OCI-LY1 (cell line): ENCODE data around the gene STRBP.

Experiments
- H2AFZ ChIP-seq: fragments of 200-600 bp; sonication (generic), shearing (Covaris generic); 2 replicates; pipeline ENCODE4 v1.6.0; 2014; ENCODE audit warnings: antibody characterized with exemption, mild to moderate bottlenecking, low read length
- H3F3A ChIP-seq: fragments of 200-600 bp; sonication (generic), shearing (Covaris generic); 2 replicates; pipeline ENCODE4 v1.6.0; 2014; ENCODE audit warnings: mild to moderate bottlenecking, antibody characterized with exemption, low read length, moderate library complexity; ENCODE audit not compliant: insufficient read depth
- H3K27ac ChIP-seq: fragments of 200-600 bp; sonication (generic); 2 replicates; pipeline ENCODE4 v1.5.1; 2014; ENCODE audit warnings: low read length, mixed run types, mild to moderate bottlenecking, low read depth; ENCODE audit not compliant: poor library complexity, severe bottlenecking
- H3K27me3 ChIP-seq: fragments of 200-600 bp; sonication (generic); 2 replicates; pipeline ENCODE4 v1.6.0; 2014; ENCODE audit warnings: antibody characterized with exemption, mild to moderate bottlenecking, low read length, moderate library complexity; ENCODE audit not compliant: insufficient read depth
- H3K36me3 ChIP-seq: fragments of 200-600 bp; sonication (generic); 2 replicates; pipeline ENCODE4 v1.6.1; 2014; ENCODE audit warnings: mild to moderate bottlenecking, antibody characterized with exemption, low read length, moderate library complexity, mixed read lengths; ENCODE audit not compliant: insufficient read depth
- H3K4me1 ChIP-seq: fragments of 200-600 bp; sonication (generic); 2 replicates; pipeline ENCODE4 v1.5.1; 2014; ENCODE audit warnings: mild to moderate bottlenecking, low read length, moderate library complexity; ENCODE audit not compliant: insufficient read depth, severe bottlenecking
- H3K4me2 ChIP-seq: fragments of 200-600 bp; sonication (generic), shearing (Covaris generic); 2 replicates; pipeline ENCODE4 v1.6.1; 2014; ENCODE audit warnings: low read length
- H3K4me3 ChIP-seq: fragments of 200-600 bp; sonication (generic); 2 replicates; pipeline ENCODE4 v1.5.1; 2014; ENCODE audit warnings: low read length, low read depth, mild to moderate bottlenecking, mixed read lengths; ENCODE audit not compliant: poor library complexity, severe bottlenecking
- H3K79me2 ChIP-seq: fragments of 200-600 bp; shearing (Covaris generic); 2 replicates; pipeline ENCODE4 v1.6.1; 2016; ENCODE audit warnings: mixed run types, low read length, mixed read lengths; ENCODE audit not compliant: insufficient read depth
- H3K9ac ChIP-seq: fragments of 200-600 bp; sonication (generic), shearing (Covaris generic); 2 replicates; pipeline ENCODE4 v1.6.1; 2014; ENCODE audit warnings: mild to moderate bottlenecking, low read length, mixed read lengths
- H3K9me2 ChIP-seq: fragments of 200-600 bp; sonication (generic), shearing (Covaris generic); 2 replicates; pipeline ENCODE4 v1.6.1; 2014; ENCODE audit warnings: low read depth, mild to moderate bottlenecking, low read length, mixed read lengths
- H3K9me3 ChIP-seq: fragments of 200-600 bp; shearing (Covaris generic); 2 replicates; pipeline ENCODE4 v1.6.1; 2014; ENCODE audit warnings: low read length, mixed read lengths
- H4K20me1 ChIP-seq: fragments of 200-600 bp; sonication (generic), shearing (Covaris generic); 2 replicates; pipeline ENCODE4 v1.6.0; 2016; ENCODE audit warnings: mild to moderate bottlenecking, low read length; ENCODE audit not compliant: insufficient read depth
- CTCF ChIP-seq: fragments of 200-600 bp; sonication (generic), shearing (Covaris generic); IDR thresholded peaks from 2 replicates; pipeline ENCODE4 v1.5.1; 2017; ENCODE audit warnings: mild to moderate bottlenecking, antibody characterized with exemption, low read length, moderate library complexity, mixed read lengths
- EZH2 ChIP-seq: fragments of 200-600 bp; sonication (generic), shearing (Covaris generic); IDR thresholded peaks from 2 replicates; pipeline ENCODE4 v1.8.0; 2017; ENCODE audit warnings: borderline replicate concordance, mixed run types, mild to moderate bottlenecking, antibody characterized with exemption, low read length, moderate library complexity, mixed read lengths

The STRBP gene

GRCh38 chr9:123232332-123232731 is 36.1 kb downstream of the STRBP start:
- peaks cover 56% of the 10 kb centered on the region for H3K4me1 ChIP-seq
- H3K27ac ChIP-seq: no peak overlapping the region
- no peaks in the 10 kb centered on the region for H3K9me2 ChIP-seq
- no peak overlapping the region for H3K4me2 ChIP-seq
- 0 out of 2 replicates have a peak, but pooled peaks cover 4% of the 10 kb centered on the region for H3K9me3 ChIP-seq
- no peak overlapping the region for H2AFZ ChIP-seq
- TF ChIP-seq CTCF: no peak
- TF ChIP-seq EZH2: no peak
- H3K36me3 ChIP-seq: peaks cover 48% of the 10 kb centered on the region
- H3K4me3 ChIP-seq: no peak overlapping the region
- no peak overlapping the region for H3K9ac ChIP-seq
- no peaks in the 10 kb centered on the region for H4K20me1 ChIP-seq
- H3K27me3 ChIP-seq: no peaks in the 10 kb centered on the region
- peaks cover 88% of the 10 kb centered on the region for H3K79me2 ChIP-seq
- 0 out of 2 replicates have a peak, but pooled peaks cover 6% of the 10 kb centered on the region for H3F3A ChIP-seq

GRCh38 chr9:123231421-123231820 is 37.0 kb downstream of the STRBP start:
- no peaks in the 10 kb centered on the region for H3K9me2 ChIP-seq
- H4K20me1 ChIP-seq: no peaks in the 10 kb centered on the region
- H3F3A ChIP-seq: 0 out of 2 replicates have a peak, but pooled peaks cover 6% of the 10 kb centered on the region
- 0 out of 2 replicates have a peak, but pooled peaks cover 4% of the 10 kb centered on the region for H3K9me3 ChIP-seq
- H3K4me3 ChIP-seq: no peak overlapping the region
- H3K4me2 ChIP-seq: no peak overlapping the region
- no peaks in the 10 kb centered on the region for H3K27me3 ChIP-seq
- H3K9ac ChIP-seq: no peak overlapping the region
- no peak overlapping the region for H2AFZ ChIP-seq
- peaks cover 87% of the 10 kb centered on the region for H3K79me2 ChIP-seq
- H3K36me3 ChIP-seq: peaks cover 42% of the 10 kb centered on the region
- H3K27ac ChIP-seq: no peak overlapping the region
- H3K4me1 ChIP-seq: peaks cover 55% of the 10 kb centered on the region
- TF ChIP-seq CTCF (no peak), EZH2 (no peak)

GRCh38 chr9:123228967-123229366 is 39.4 kb downstream of the STRBP start:
- no peak overlapping the region for H3K4me2 ChIP-seq
- TF ChIP-seq EZH2: no peak
- no peak for TF ChIP-seq CTCF
- H3K79me2 ChIP-seq: peaks cover 90% of the 10 kb centered on the region
- peaks cover 46% of the 10 kb centered on the region for H3K36me3 ChIP-seq
- 0 out of 2 replicates have a peak, but pooled peaks cover 4% of the 10 kb centered on the region for H3K9me3 ChIP-seq
- no peak overlapping the region for H3K4me3 ChIP-seq
- 0 out of 2 replicates have a peak, but pooled peaks cover 5% of the 10 kb centered on the region for H3F3A ChIP-seq
- no peaks in the 10 kb centered on the region for H3K27me3 ChIP-seq
- H2AFZ ChIP-seq: no peak overlapping the region
- H3K9me2 ChIP-seq: no peaks in the 10 kb centered on the region
- H4K20me1 ChIP-seq: no peaks in the 10 kb centered on the region
- no peak overlapping the region for H3K27ac ChIP-seq
- H3K4me1 ChIP-seq: peaks cover 53% of the 10 kb centered on the region
- no peak overlapping the region for H3K9ac ChIP-seq
